ENCODE measurements around the gene GBP6. TPM values are rescaled to one million over a fixed set of nuclear protein-coding genes. Genes with fewer than 3 reads are reported as not detected.
"Not testable (repeated sequence)": the region's sequence is repeated elsewhere in the genome, so short reads cannot be mapped to it uniquely, and the experiment has no call there.

The GBP6 gene
- total RNA-seq, 4 donors from 2014 or later: 0.55 to 1.5 (median 0.74) TPM

- no peak overlapping the region for H3K4me3 ChIP-seq (ENCODE audit: low read depth, poor library complexity, severe bottlenecking)
- TF ChIP-seq POLR2A (IDR thresholded peaks at IDR 0.05): no peak
- TF ChIP-seq, protein P1, sequence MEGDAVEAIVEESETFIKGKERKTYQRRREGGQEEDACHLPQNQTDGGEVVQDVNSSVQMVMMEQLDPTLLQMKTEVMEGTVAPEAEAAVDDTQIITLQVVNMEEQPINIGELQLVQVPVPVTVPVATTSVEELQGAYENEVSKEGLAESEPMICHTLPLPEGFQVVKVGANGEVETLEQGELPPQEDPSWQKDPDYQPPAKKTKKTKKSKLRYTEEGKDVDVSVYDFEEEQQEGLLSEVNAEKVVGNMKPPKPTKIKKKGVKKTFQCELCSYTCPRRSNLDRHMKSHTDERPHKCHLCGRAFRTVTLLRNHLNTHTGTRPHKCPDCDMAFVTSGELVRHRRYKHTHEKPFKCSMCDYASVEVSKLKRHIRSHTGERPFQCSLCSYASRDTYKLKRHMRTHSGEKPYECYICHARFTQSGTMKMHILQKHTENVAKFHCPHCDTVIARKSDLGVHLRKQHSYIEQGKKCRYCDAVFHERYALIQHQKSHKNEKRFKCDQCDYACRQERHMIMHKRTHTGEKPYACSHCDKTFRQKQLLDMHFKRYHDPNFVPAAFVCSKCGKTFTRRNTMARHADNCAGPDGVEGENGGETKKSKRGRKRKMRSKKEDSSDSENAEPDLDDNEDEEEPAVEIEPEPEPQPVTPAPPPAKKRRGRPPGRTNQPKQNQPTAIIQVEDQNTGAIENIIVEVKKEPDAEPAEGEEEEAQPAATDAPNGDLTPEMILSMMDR (IDR thresholded peaks at IDR 0.05): no peak
- WGBS, 2 donors: 60 to 62% methylated on average over 4 of the region's 4 CpGs
- intact Hi-C loops (cut with DNase I; ENCODE audit: low total_unique reads): no loop called here
- DNase-seq (ENCODE audit: low spot score in 2 of 2): no peak
These were observed 26.0 kb upstream of the GBP6 start for GRCh38 chr1:89337903-89338302.

- H3K4me3 ChIP-seq (ENCODE audit: low read depth, poor library complexity, severe bottlenecking): no peak overlapping the region
- intact Hi-C loops (cut with DNase I; ENCODE audit: low total_unique reads): no loop called here
- WGBS, 2 donors: 57 to 63% methylated on average over 4 of the region's 4 CpGs
- no peak for DNase-seq (ENCODE audit: low spot score in 2 of 2)
- TF ChIP-seq POLR2A (IDR thresholded peaks at IDR 0.05): no peak
- TF ChIP-seq, protein P1 (IDR thresholded peaks at IDR 0.05): no peak
These were observed 24.8 kb upstream of the GBP6 start for GRCh38 chr1:89339039-89339438.

DNA sequence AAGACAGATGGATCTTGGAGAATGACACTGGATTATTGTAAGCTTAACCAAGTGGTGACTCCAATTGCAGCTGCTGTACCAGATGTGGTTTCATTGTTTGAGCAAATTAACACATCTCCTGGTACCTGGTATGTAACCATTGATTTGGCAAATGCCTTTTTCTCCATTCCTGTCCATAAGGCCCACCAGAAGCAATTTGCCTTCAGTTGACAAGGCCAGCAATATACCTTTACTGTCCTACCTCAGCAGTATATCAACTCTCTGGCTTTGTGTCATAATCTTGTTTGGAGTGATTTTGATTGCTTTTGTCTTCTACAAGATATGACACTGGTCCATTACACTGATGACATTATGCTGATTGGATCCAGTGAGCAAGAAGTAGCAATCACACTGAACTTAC is 18.4 kb upstream of the GBP6 start:
- DNase-seq (ENCODE audit: low spot score in 2 of 2); intact Hi-C loops (cut with DNase I; ENCODE audit: low total_unique reads); H3K4me3 ChIP-seq (ENCODE audit: low read depth, poor library complexity, severe bottlenecking): not testable (repeated sequence)

GRCh38 chr1:89347296-89347695 is 16.6 kb upstream of the GBP6 start:
- intact Hi-C loops (cut with DNase I; ENCODE audit: low total_unique reads): no loop called here
- no peak for DNase-seq (ENCODE audit: low spot score in 2 of 2)
- no peak overlapping the region for H3K4me3 ChIP-seq (ENCODE audit: low read depth, poor library complexity, severe bottlenecking)
- no peak for TF ChIP-seq POLR2A (IDR thresholded peaks at IDR 0.05)
- TF ChIP-seq, protein P1 (IDR thresholded peaks at IDR 0.05): no peak
- WGBS, 2 donors: 31 to 81% methylated on average over 2 of the region's 2 CpGs

DNA sequence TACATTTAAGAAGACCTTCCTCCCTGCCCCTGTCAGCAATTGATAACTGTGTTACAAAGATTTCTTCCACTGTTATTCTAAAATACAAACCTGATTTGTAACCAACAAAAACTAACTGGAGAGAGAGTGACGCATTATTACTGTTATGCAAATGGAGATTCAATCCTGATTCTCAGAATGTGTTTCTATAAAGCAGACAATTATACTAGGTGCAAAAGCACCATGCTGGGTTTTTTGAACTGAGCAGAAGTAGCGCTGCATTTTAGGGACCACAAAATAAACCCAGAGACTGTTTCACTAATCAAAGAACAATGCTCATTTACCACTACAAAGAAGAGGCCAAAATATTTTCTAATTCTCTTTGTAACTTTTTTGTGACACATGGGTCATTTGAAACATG is 13.6 kb upstream of the GBP6 start:
- intact Hi-C loops (cut with DNase I; ENCODE audit: low total_unique reads): loop anchor here (10.0 kb wide), 1 partner anchor 345 kb away; no protein-coding TSS in a partner anchor
- no peak for DNase-seq (ENCODE audit: low spot score in 2 of 2)
- no peak overlapping the region for H3K4me3 ChIP-seq (ENCODE audit: low read depth, poor library complexity, severe bottlenecking)
- no peak for TF ChIP-seq POLR2A (IDR thresholded peaks at IDR 0.05)
- TF ChIP-seq, protein P1 (IDR thresholded peaks at IDR 0.05): no peak
- 67 to 77% methylated on average over 2 of the region's 2 CpGs for WGBS, 2 donors

DNA sequence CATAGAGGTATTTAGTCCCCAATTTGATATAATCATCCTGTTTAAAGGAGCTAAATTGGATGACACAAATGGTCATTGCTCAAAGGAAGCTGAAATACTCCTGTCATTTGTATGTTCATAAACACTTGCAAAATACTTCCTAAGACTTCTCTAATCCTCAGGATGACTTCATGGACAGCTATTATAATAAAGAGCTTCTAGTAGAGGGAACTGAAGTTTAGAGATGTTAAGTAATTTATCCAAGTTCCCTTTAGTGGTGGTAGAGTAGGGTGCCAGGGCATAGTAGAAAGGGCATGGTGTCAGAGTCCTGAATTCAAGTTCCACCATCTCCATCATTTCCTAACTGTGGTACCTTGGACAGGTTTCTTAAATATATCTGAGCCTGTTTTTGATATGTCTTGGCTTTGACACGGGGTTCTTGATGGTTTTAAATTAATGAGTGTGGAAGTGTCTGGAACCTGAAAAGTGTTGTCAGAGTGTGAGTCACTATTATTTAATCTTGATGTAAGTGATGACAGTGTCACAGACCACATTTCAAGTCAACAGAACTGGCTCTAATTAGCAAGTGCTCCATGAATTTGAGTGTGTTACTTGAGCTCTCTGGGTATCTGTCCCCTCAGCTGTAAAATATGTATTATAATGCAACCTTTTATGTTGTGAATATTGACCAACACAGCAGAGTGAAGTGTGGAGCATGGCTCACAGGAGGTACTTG is 12.1 kb upstream of the GBP6 start:
- TF ChIP-seq, protein P1 (IDR thresholded peaks at IDR 0.05): no peak
- no peak for TF ChIP-seq POLR2A (IDR thresholded peaks at IDR 0.05)
- intact Hi-C loops (cut with DNase I; ENCODE audit: low total_unique reads): loop anchor here (10.0 kb wide), 1 partner anchor 347 kb away; no protein-coding TSS in a partner anchor
- DNase-seq (ENCODE audit: low spot score in 2 of 2): no peak
- 36 to 57% methylated on average over 1 of the region's 1 CpG for WGBS, 2 donors
- H3K4me3 ChIP-seq (ENCODE audit: low read depth, poor library complexity, severe bottlenecking): no peak overlapping the region

Data from lower leg skin (tissue), 4 donors.